Measurements from ENCODE around the gene HSD3B2. TPM values are rescaled to one million over a fixed set of nuclear protein-coding genes. Genes with fewer than 3 reads are reported as not detected.

HSD3B2 gene
- total and polyA plus RNA-seq, 10 donors, result 0.06 TPM; not detected in 9

DNA sequence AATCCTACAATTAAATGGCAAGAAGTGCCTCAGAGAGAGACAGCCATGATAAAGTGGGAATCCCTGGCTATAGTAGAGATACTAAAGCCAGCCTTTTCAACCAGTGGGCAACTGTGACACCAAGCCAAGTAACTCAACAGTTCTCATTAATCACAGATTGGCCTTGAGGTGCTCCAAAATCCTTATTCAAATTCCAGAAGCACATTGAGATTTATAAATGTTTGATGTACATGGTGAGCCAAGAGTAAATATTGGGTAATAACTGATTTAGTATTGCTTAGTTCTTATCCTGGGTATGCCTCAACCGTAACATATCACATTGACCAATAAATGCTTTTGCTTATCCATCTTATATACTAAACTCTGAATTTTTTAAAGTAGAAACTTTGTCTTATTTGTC is 29.3 kb upstream of the HSD3B2 start:
- no peak for DNase-seq
- Histone ChIP-seq H3K27me3 (replicated peaks in 1 of 7) (peaks cover 0 to 5% (median 0%) of the 10 kb centered on the region in 7 donors), H3K27ac (no peak overlapping the region), H3K36me3 (no peaks in the 10 kb centered on the region), H3K9me3 (no peaks in the 10 kb centered on the region), H3K4me3 (no peak overlapping the region), H3K4me1 (no peaks in the 10 kb centered on the region)
- TF ChIP-seq POLR2A (IDR thresholded peaks at IDR 0.05), result no peak
- TF ChIP-seq, protein P1, sequence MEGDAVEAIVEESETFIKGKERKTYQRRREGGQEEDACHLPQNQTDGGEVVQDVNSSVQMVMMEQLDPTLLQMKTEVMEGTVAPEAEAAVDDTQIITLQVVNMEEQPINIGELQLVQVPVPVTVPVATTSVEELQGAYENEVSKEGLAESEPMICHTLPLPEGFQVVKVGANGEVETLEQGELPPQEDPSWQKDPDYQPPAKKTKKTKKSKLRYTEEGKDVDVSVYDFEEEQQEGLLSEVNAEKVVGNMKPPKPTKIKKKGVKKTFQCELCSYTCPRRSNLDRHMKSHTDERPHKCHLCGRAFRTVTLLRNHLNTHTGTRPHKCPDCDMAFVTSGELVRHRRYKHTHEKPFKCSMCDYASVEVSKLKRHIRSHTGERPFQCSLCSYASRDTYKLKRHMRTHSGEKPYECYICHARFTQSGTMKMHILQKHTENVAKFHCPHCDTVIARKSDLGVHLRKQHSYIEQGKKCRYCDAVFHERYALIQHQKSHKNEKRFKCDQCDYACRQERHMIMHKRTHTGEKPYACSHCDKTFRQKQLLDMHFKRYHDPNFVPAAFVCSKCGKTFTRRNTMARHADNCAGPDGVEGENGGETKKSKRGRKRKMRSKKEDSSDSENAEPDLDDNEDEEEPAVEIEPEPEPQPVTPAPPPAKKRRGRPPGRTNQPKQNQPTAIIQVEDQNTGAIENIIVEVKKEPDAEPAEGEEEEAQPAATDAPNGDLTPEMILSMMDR (IDR thresholded peaks at IDR 0.05 in 8 of 11, conservative IDR thresholded peaks at IDR 0.05 in 3 of 11), result no peak
- no peak for TF ChIP-seq POLR2AphosphoS5 (IDR thresholded peaks at IDR 0.05)
- 87 to 100% (median 94%) methylated on average over 1 of the region's 1 CpG for WGBS, 5 donors
- intact Hi-C loops (cut with DNase I; ENCODE audit: low total_unique reads), result no loop called here

DNA sequence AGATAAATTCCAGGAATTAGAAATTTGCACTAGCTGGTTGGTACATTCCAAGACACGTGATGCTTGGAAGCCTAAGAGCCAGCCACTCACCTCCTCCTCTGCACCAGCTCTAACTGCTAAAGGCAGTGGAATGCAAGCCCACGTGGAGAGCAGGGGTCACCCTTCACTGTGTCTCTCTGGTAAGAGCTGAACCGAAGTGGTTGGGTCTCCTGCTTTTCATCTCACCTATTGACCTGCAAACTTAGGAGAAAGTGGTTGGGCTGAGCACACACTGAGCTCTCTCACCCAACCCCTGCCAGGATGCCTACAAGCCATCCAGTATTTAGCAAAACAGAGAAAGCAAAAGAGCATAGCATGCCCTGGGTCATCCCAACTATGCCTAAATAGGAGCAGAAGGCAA is 27.1 kb upstream of the HSD3B2 start:
- H3K9me3 ChIP-seq, result no peaks in the 10 kb centered on the region
- 36 to 47% (median 40%) methylated on average over 3 of the region's 3 CpGs for WGBS, 5 donors
- H3K27me3 ChIP-seq (replicated peaks in 1 of 7), result peaks cover 0 to 11% (median 0%) of the 10 kb centered on the region in 7 donors
- intact Hi-C loops (cut with DNase I; ENCODE audit: low total_unique reads), result no loop called here
- no peak overlapping the region for H3K27ac ChIP-seq
- no peaks in the 10 kb centered on the region for H3K4me1 ChIP-seq
- DNase-seq, result no peak
- TF ChIP-seq POLR2A (IDR thresholded peaks at IDR 0.05) (no peak), POLR2AphosphoS5 (IDR thresholded peaks at IDR 0.05) (no peak)
- TF ChIP-seq, protein P1 (IDR thresholded peaks at IDR 0.05 in 8 of 11, conservative IDR thresholded peaks at IDR 0.05 in 3 of 11), result no peak
- no peak overlapping the region for H3K4me3 ChIP-seq
- H3K36me3 ChIP-seq, result no peaks in the 10 kb centered on the region

DNA sequence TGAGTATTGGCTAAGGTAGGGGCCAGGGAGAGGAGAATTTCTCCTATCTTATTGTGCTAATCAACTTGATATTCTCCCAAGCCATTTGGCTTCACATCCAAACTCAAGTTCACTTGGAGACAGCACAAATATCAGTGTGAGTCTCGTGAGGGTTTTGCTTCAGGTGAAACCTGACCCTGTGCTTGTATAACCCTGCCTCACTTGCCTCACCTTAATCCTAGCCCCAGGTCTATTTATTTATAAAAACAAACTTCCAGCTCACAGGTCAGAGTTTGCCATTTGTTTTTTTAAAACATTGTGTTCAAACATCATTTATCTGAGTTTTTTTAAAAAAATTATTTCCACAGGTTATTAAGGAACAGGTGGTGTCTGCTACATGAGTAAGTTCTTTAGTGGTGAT is 26.5 kb upstream of the HSD3B2 start:
- H3K9me3 ChIP-seq, result no peaks in the 10 kb centered on the region
- H3K36me3 ChIP-seq, result no peaks in the 10 kb centered on the region
- H3K27ac ChIP-seq, result no peak overlapping the region
- no peaks in the 10 kb centered on the region for H3K4me1 ChIP-seq
- intact Hi-C loops (cut with DNase I; ENCODE audit: low total_unique reads), result no loop called here
- no peak for DNase-seq
- TF ChIP-seq POLR2AphosphoS5 (IDR thresholded peaks at IDR 0.05) (no peak), POLR2A (IDR thresholded peaks at IDR 0.05) (no peak)
- TF ChIP-seq, protein P1 (IDR thresholded peaks at IDR 0.05 in 8 of 11, conservative IDR thresholded peaks at IDR 0.05 in 3 of 11), result no peak
- 41 to 68% (median 55%) methylated on average over 1 of the region's 1 CpG for WGBS, 5 donors
- H3K27me3 ChIP-seq (replicated peaks in 1 of 7), result peaks cover 0 to 11% (median 0%) of the 10 kb centered on the region in 7 donors
- no peak overlapping the region for H3K4me3 ChIP-seq

DNA sequence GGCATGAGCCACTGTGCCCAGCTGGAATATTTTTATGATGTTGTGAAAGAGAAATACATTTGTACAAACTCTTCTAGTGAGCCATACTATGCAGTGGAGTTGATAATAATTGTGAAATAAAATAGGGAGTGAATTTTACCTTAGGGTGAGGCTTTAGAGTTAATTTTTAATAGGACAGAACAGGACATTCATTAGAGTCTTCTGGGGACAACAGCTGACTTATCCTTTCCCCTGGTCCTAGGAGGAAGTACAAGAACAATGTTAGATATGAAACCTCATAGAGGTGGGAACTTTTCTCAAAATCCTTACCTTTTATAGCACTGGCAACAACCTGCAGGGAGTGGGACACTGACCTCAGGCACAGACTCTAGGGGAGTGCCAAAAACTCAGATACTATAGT is 24.4 kb upstream of the HSD3B2 start:
- no peaks in the 10 kb centered on the region for H3K4me1 ChIP-seq
- no peak overlapping the region for H3K4me3 ChIP-seq
- intact Hi-C loops (cut with DNase I; ENCODE audit: low total_unique reads), result no loop called here
- H3K27ac ChIP-seq, result no peak overlapping the region
- DNase-seq, result no peak
- peaks cover 0 to 11% (median 0%) of the 10 kb centered on the region in 7 donors for H3K27me3 ChIP-seq (replicated peaks in 1 of 7)
- TF ChIP-seq, protein P1 (IDR thresholded peaks at IDR 0.05 in 8 of 11, conservative IDR thresholded peaks at IDR 0.05 in 3 of 11), result no peak
- TF ChIP-seq POLR2A (IDR thresholded peaks at IDR 0.05) (no peak), POLR2AphosphoS5 (IDR thresholded peaks at IDR 0.05) (no peak)
- H3K9me3 ChIP-seq, result no peaks in the 10 kb centered on the region
- no peaks in the 10 kb centered on the region for H3K36me3 ChIP-seq
